SU-DHL-6 (cell line): ENCODE data around the gene CWC27.

Experiments used
- EZH2phosphoT487 ChIP-seq: fragments of 200-600 bp; sonication (generic), shearing (Covaris generic); conservative IDR thresholded peaks from 2 replicates; pipeline ENCODE4 v1.6.1; 2018; ENCODE audit warnings: mild to moderate bottlenecking, antibody characterized with exemption, low read length, moderate library complexity, mixed read lengths
- TF ChIP-seq, protein P1 (sequence below): fragments of 200-600 bp; sonication (generic); IDR thresholded peaks from one replicate; pipeline ENCODE4 v1.5.1; 2017; ENCODE audit warnings: antibody characterized with exemption, mild to moderate bottlenecking, low read length, moderate library complexity; ENCODE audit not compliant: insufficient read depth, poor library complexity, severe bottlenecking

DNA sequence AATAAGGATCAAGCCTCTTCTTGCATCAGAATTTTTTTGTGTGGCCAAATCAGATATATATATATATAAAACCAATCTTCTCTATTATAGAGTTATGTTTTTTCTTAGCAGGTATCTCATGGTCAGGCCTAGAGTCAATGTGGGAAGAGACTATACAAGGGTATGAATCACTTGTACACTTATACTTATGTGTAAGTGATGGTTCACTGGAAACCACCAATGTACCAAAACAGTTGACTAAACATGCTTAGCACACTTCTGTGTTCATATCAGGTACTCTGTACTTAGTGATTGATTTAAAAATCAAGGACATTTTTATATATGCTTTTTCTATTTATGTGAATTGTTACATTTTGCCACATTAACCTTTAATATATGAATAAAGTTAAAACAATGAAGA is 92.6 kb downstream of the CWC27 start:
- TF ChIP-seq, protein P1, sequence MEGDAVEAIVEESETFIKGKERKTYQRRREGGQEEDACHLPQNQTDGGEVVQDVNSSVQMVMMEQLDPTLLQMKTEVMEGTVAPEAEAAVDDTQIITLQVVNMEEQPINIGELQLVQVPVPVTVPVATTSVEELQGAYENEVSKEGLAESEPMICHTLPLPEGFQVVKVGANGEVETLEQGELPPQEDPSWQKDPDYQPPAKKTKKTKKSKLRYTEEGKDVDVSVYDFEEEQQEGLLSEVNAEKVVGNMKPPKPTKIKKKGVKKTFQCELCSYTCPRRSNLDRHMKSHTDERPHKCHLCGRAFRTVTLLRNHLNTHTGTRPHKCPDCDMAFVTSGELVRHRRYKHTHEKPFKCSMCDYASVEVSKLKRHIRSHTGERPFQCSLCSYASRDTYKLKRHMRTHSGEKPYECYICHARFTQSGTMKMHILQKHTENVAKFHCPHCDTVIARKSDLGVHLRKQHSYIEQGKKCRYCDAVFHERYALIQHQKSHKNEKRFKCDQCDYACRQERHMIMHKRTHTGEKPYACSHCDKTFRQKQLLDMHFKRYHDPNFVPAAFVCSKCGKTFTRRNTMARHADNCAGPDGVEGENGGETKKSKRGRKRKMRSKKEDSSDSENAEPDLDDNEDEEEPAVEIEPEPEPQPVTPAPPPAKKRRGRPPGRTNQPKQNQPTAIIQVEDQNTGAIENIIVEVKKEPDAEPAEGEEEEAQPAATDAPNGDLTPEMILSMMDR: no peak
- TF ChIP-seq EZH2phosphoT487: no peak
